MM.1S (cell line): ENCODE data around the gene FAM20A.

Source experiments
- DNase-seq: peaks from one replicate; pipeline ENCODE4 v3.0.0-alpha.2; 2015
- H2AFZ ChIP-seq: fragments of 300-600 bp; sonication (generic); 2 replicates; pipeline ENCODE4 v1.6.0; 2016; ENCODE audit warnings: antibody characterized with exemption, low read length
- H3F3A ChIP-seq: fragments of 300-600 bp; sonication (generic); 2 replicates; pipeline ENCODE4 v1.6.1; 2016; ENCODE audit warnings: mild to moderate bottlenecking, antibody characterized with exemption, low read length, moderate library complexity, mixed read lengths; ENCODE audit not compliant: insufficient read depth
- H3K27ac ChIP-seq: fragments of 300-600 bp; sonication (generic); 2 replicates; pipeline ENCODE4 v1.5.1; 2016; ENCODE audit warnings: mild to moderate bottlenecking, low read length
- H3K27me3 ChIP-seq: fragments of 300-600 bp; sonication (generic); replicated peaks from 2 replicates; pipeline ENCODE4 v1.6.0; 2016; ENCODE audit warnings: low read length; ENCODE audit not compliant: insufficient read depth
- H3K36me3 ChIP-seq: fragments of 300-600 bp; sonication (generic); replicated peaks from 2 replicates; pipeline ENCODE4 v1.6.1; 2016; ENCODE audit warnings: mild to moderate bottlenecking, low read length, mixed read lengths; ENCODE audit not compliant: insufficient read depth
- H3K4me1 ChIP-seq: fragments of 300-600 bp; sonication (generic); 2 replicates; pipeline ENCODE4 v1.6.1; 2016; ENCODE audit warnings: low read length, mixed read lengths
- H3K4me2 ChIP-seq: fragments of 300-600 bp; sonication (generic); 2 replicates; pipeline ENCODE4 v1.6.0; 2016; ENCODE audit warnings: low read depth, low read length
- H3K4me3 ChIP-seq: fragments of 300-600 bp; sonication (generic); 2 replicates; pipeline ENCODE4 v1.5.1; 2016; ENCODE audit warnings: low read length, mixed read lengths
- H3K79me2 ChIP-seq: fragments of 300-600 bp; sonication (generic); 2 replicates; pipeline ENCODE4 v1.6.1; 2016; ENCODE audit warnings: mixed run types, low read length, mixed read lengths
- H3K9ac ChIP-seq: fragments of 300-600 bp; sonication (generic); 2 replicates; pipeline ENCODE4 v1.6.1; 2016; ENCODE audit warnings: low read length, mixed read lengths
- H3K9me2 ChIP-seq: fragments of 300-600 bp; sonication (generic); replicated peaks from 2 replicates; pipeline ENCODE4 v1.6.1; 2016; ENCODE audit warnings: mild to moderate bottlenecking, low read length, mixed read lengths; ENCODE audit not compliant: insufficient read depth
- H3K9me3 ChIP-seq: fragments of 300-600 bp; sonication (generic); replicated peaks from 2 replicates; pipeline ENCODE4 v1.6.1; 2016; ENCODE audit warnings: mild to moderate bottlenecking, low read length, mixed read lengths; ENCODE audit not compliant: insufficient read depth
- H4K20me1 ChIP-seq: fragments of 300-600 bp; sonication (generic); 2 replicates; pipeline ENCODE4 v1.6.1; 2016; ENCODE audit warnings: mild to moderate bottlenecking, low read length, moderate library complexity, mixed read lengths; ENCODE audit not compliant: insufficient read depth
- EZH2 ChIP-seq: fragments of 300-600 bp; sonication (generic); optimal IDR thresholded peaks from 2 replicates; pipeline ENCODE3; 2017; ENCODE audit warnings: low read depth, mild to moderate bottlenecking, antibody characterized with exemption, low read length, mixed read lengths
- EZH2phosphoT487 ChIP-seq: fragments of 300-600 bp; sonication (generic); IDR thresholded peaks from 2 replicates; pipeline ENCODE4 v1.6.1; 2018; ENCODE audit warnings: antibody characterized with exemption, low read length
- TF ChIP-seq, protein P1 (sequence below): fragments of 300-600 bp; sonication (generic); IDR thresholded peaks from 2 replicates; pipeline ENCODE4 v1.5.1; 2016; ENCODE audit warnings: antibody characterized with exemption, low read length, mixed read lengths

FAM20A gene

DNA sequence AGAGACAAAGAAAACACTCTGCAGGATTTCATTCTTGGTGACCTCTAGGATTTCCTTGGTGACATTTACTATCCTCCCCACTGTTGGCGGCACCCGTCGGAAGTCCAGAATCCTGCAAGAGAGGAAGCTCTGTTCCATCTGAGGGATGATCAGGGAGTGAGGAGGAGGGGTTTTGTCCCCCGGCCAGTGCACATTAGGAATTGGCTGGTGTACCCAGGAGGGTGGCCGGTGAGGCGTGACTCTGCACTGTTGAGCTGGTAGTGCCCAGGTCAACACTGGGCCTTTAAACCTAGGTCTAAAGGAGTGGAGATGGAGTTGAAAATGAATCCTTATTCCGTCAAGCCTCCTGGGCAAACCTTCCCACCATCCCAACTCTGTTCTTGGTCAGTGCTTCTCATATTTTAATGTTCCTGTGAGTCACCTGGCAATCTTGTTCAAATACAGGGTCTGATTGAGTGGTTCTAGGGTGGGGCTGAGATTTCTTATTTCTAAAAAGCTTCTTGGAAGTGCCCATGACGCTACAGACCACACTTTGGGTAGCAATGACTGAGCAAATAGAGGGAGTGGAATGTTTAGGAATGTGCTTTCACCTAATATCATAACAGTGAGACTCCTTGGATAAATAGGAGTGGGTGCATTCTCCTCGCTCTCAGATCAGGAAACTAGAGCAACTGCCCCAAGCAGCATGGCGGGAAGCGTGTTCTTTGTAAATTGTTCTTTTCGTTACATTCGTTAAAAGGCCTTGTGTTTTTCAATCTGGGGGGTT, 58.3 kb downstream of the FAM20A start:
- no peaks in the 10 kb centered on the region for H4K20me1 ChIP-seq
- no peak for DNase-seq
- H3K4me1 ChIP-seq: no peaks in the 10 kb centered on the region
- H2AFZ ChIP-seq: no peak overlapping the region
- H3K9ac ChIP-seq: no peak overlapping the region
- H3K27ac ChIP-seq: no peak overlapping the region
- H3K9me3 ChIP-seq: no peaks in the 10 kb centered on the region
- H3K27me3 ChIP-seq: no peaks in the 10 kb centered on the region
- no peaks in the 10 kb centered on the region for H3K79me2 ChIP-seq
- no peaks in the 10 kb centered on the region for H3K36me3 ChIP-seq
- H3F3A ChIP-seq: no peaks in the 10 kb centered on the region
- H3K9me2 ChIP-seq: no peaks in the 10 kb centered on the region
- no peak overlapping the region for H3K4me3 ChIP-seq
- H3K4me2 ChIP-seq: no peak overlapping the region
- TF ChIP-seq EZH2: no peak
- TF ChIP-seq, protein P1, sequence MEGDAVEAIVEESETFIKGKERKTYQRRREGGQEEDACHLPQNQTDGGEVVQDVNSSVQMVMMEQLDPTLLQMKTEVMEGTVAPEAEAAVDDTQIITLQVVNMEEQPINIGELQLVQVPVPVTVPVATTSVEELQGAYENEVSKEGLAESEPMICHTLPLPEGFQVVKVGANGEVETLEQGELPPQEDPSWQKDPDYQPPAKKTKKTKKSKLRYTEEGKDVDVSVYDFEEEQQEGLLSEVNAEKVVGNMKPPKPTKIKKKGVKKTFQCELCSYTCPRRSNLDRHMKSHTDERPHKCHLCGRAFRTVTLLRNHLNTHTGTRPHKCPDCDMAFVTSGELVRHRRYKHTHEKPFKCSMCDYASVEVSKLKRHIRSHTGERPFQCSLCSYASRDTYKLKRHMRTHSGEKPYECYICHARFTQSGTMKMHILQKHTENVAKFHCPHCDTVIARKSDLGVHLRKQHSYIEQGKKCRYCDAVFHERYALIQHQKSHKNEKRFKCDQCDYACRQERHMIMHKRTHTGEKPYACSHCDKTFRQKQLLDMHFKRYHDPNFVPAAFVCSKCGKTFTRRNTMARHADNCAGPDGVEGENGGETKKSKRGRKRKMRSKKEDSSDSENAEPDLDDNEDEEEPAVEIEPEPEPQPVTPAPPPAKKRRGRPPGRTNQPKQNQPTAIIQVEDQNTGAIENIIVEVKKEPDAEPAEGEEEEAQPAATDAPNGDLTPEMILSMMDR: no peak
- TF ChIP-seq EZH2phosphoT487: no peak

DNA sequence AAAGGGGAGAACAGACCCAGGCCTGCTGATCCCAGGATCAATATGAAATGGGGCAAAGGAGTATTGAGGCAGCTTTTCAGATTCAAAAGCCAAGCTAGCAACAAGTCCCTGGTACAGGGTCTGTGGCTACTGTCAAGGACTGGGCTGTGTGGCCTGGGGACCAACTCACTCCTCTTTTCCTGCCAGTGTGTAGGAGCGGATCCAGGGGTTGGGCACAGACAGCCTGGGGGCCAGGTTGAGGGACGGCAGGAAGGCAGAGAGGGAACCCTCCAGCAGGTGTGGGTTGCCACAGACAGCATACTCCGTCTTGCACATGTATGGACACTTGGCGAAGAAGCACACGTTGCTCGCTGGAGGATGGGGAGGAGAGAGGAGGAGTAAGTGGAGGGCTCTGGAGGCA, 59.4 kb downstream of the FAM20A start:
- H3K27ac ChIP-seq: no peak overlapping the region
- H3K9me2 ChIP-seq: no peaks in the 10 kb centered on the region
- no peak overlapping the region for H3K4me3 ChIP-seq
- H2AFZ ChIP-seq: no peak overlapping the region
- H3K9me3 ChIP-seq: no peaks in the 10 kb centered on the region
- H3K36me3 ChIP-seq: no peaks in the 10 kb centered on the region
- H3K4me2 ChIP-seq: no peak overlapping the region
- DNase-seq: no peak
- no peak overlapping the region for H3K9ac ChIP-seq
- H3F3A ChIP-seq: no peaks in the 10 kb centered on the region
- TF ChIP-seq, protein P1: no peak
- TF ChIP-seq EZH2phosphoT487: no peak
- no peak for TF ChIP-seq EZH2
- H3K79me2 ChIP-seq: no peaks in the 10 kb centered on the region
- H3K27me3 ChIP-seq: no peaks in the 10 kb centered on the region
- H3K4me1 ChIP-seq: no peaks in the 10 kb centered on the region
- no peaks in the 10 kb centered on the region for H4K20me1 ChIP-seq

GRCh38 chr17:68540981-68541380, 60.2 kb downstream of the FAM20A start:
- no peaks in the 10 kb centered on the region for H3K9me2 ChIP-seq
- no peaks in the 10 kb centered on the region for H3K27me3 ChIP-seq
- H3K4me2 ChIP-seq: no peak overlapping the region
- no peak overlapping the region for H3K9ac ChIP-seq
- H3K4me1 ChIP-seq: no peaks in the 10 kb centered on the region
- no peak overlapping the region for H3K27ac ChIP-seq
- H3F3A ChIP-seq: no peaks in the 10 kb centered on the region
- no peaks in the 10 kb centered on the region for H3K9me3 ChIP-seq
- H3K79me2 ChIP-seq: no peaks in the 10 kb centered on the region
- no peaks in the 10 kb centered on the region for H3K36me3 ChIP-seq
- no peaks in the 10 kb centered on the region for H4K20me1 ChIP-seq
- TF ChIP-seq EZH2phosphoT487 (no peak), EZH2 (no peak)
- TF ChIP-seq, protein P1: no peak
- no peak overlapping the region for H3K4me3 ChIP-seq
- no peak overlapping the region for H2AFZ ChIP-seq
- DNase-seq: no peak
